Activated naive CD8-positive, alpha-beta T cell treated with anti-CD3 and anti-CD28 coated beads for 36 hours (primary cell): ENCODE data around the gene PTTG1. TPM values are rescaled to one million over a fixed set of nuclear protein-coding genes. Genes with fewer than 3 reads are reported as not detected.

ENCODE experiments used
- DNase-seq: peaks from one replicate; pipeline ENCODE4 v3.0.0; 2021
- H3K27ac Mint-ChIP-seq: one replicate; pipeline ENCODE4 v1.8.0; 2022; ENCODE audit warnings: mild to moderate bottlenecking, moderate library complexity, mixed read lengths
- H3K27me3 Mint-ChIP-seq: one replicate; pipeline ENCODE4 v1.8.0; 2022; ENCODE audit warnings: mild to moderate bottlenecking, mixed read lengths
- H3K36me3 Mint-ChIP-seq: one replicate; pipeline ENCODE4 v1.8.0; 2021; ENCODE audit warnings: mild to moderate bottlenecking, mixed read lengths
- H3K4me1 Mint-ChIP-seq: one replicate; pipeline ENCODE4 v1.8.0; 2021; ENCODE audit warnings: mixed read lengths
- H3K4me3 Mint-ChIP-seq: one replicate; pipeline ENCODE4 v1.8.0; 2022; ENCODE audit warnings: mild to moderate bottlenecking, moderate library complexity, mixed read lengths
- H3K9me3 Mint-ChIP-seq: one replicate; pipeline ENCODE4 v1.8.0; 2022; ENCODE audit warnings: mixed read lengths
- total RNA-seq, 2 experiments: library from RNA; stranded (reverse); gene quantifications; one replicate each; pipeline ENCODE4 v1.2.3, GENCODE V29; 2021

The PTTG1 gene
- total RNA-seq, result 100 to 1,000 TPM; 102 to 105 TPM

GRCh38 chr5:160421625-160422258 lies at the start of gene PTTG1:
Gene PTTG1, plus strand, starts transcription at chr5:160421855. Its CDS starts 458 bp downstream, at chr5:160422313.
- DNase-seq, result peak; percentile 93
- peaks cover 26% of the 10 kb centered on the region for H3K36me3 Mint-ChIP-seq
- peak within 1 kb of the TSS; percentile 97 for H3K4me3 Mint-ChIP-seq
- peaks cover 61% of the 10 kb centered on the region for H3K4me1 Mint-ChIP-seq
- H3K27me3 Mint-ChIP-seq, result no peaks in the 10 kb centered on the region
- no peaks in the 10 kb centered on the region for H3K9me3 Mint-ChIP-seq
- H3K27ac Mint-ChIP-seq, result peak within 1 kb of the TSS; percentile 90

GRCh38 chr5:160375166-160375565 lies 46.5 kb upstream of the PTTG1 start:
- DNase-seq, result no peak
- Mint-ChIP-seq H3K9me3 (no peaks in the 10 kb centered on the region), H3K27ac (no peak overlapping the region), H3K4me1 (peaks cover 2% of the 10 kb centered on the region), H3K36me3 (no peaks in the 10 kb centered on the region), H3K4me3 (no peak overlapping the region), H3K27me3 (peaks cover 54% of the 10 kb centered on the region)

- Mint-ChIP-seq H3K4me3 (no peak overlapping the region), H3K27ac (no peak overlapping the region), H3K9me3 (no peaks in the 10 kb centered on the region), H3K27me3 (peaks cover 51% of the 10 kb centered on the region), H3K36me3 (no peaks in the 10 kb centered on the region), H3K4me1 (peaks cover under 1% of the 10 kb centered on the region)
- no peak for DNase-seq
Measured at GRCh38 chr5:160375701-160376100, 46.0 kb upstream of the PTTG1 start.

- Mint-ChIP-seq H3K36me3 (no peaks in the 10 kb centered on the region), H3K27me3 (peaks cover 44% of the 10 kb centered on the region), H3K9me3 (no peaks in the 10 kb centered on the region)
Measured at GRCh38 chr5:160376416-160376815, 45.2 kb upstream of the PTTG1 start.

GRCh38 chr5:160377651-160378050 lies 44.0 kb upstream of the PTTG1 start:
- no peak for DNase-seq
- Mint-ChIP-seq H3K4me1 (no peaks in the 10 kb centered on the region), H3K36me3 (no peaks in the 10 kb centered on the region), H3K4me3 (no peak overlapping the region), H3K27me3 (peaks cover 33% of the 10 kb centered on the region), H3K27ac (no peak overlapping the region), H3K9me3 (no peaks in the 10 kb centered on the region)

More at GRCh38 chr5:160376416-160376815, 45.2 kb upstream of the PTTG1 start:
- Mint-ChIP-seq H3K4me1 (no peaks in the 10 kb centered on the region), H3K27ac (no peak overlapping the region), H3K4me3 (no peak overlapping the region)
- no peak for DNase-seq

GRCh38 chr5:160378330-160378729 lies 43.3 kb upstream of the PTTG1 start:
- DNase-seq, result no peak
- peaks cover 27% of the 10 kb centered on the region for H3K27me3 Mint-ChIP-seq
- no peak overlapping the region for H3K27ac Mint-ChIP-seq
- no peaks in the 10 kb centered on the region for H3K36me3 Mint-ChIP-seq
- peaks cover 2% of the 10 kb centered on the region for H3K9me3 Mint-ChIP-seq
- no peaks in the 10 kb centered on the region for H3K4me1 Mint-ChIP-seq
- H3K4me3 Mint-ChIP-seq, result no peak overlapping the region

- DNase-seq, result no peak
- Mint-ChIP-seq H3K4me1 (no peaks in the 10 kb centered on the region), H3K9me3 (peaks cover 2% of the 10 kb centered on the region), H3K4me3 (no peak overlapping the region), H3K36me3 (no peaks in the 10 kb centered on the region), H3K27ac (no peak overlapping the region), H3K27me3 (peaks cover 18% of the 10 kb centered on the region)
Measured at GRCh38 chr5:160379511-160379910, 42.1 kb upstream of the PTTG1 start.

GRCh38 chr5:160380041-160380440 lies 41.6 kb upstream of the PTTG1 start:
- Mint-ChIP-seq H3K4me1 (no peaks in the 10 kb centered on the region), H3K36me3 (no peaks in the 10 kb centered on the region), H3K27ac (no peak overlapping the region), H3K9me3 (peaks cover 2% of the 10 kb centered on the region), H3K27me3 (peaks cover 14% of the 10 kb centered on the region), H3K4me3 (no peak overlapping the region)
- DNase-seq, result no peak

- H3K9me3 Mint-ChIP-seq, result peaks cover 7% of the 10 kb centered on the region
- no peak overlapping the region for H3K4me3 Mint-ChIP-seq
- no peak overlapping the region for H3K27ac Mint-ChIP-seq
- H3K27me3 Mint-ChIP-seq, result peaks cover 7% of the 10 kb centered on the region
- no peak for DNase-seq
- H3K36me3 Mint-ChIP-seq, result no peaks in the 10 kb centered on the region
- no peaks in the 10 kb centered on the region for H3K4me1 Mint-ChIP-seq
Measured at GRCh38 chr5:160382346-160382745, 39.3 kb upstream of the PTTG1 start.

GRCh38 chr5:160384681-160385080 lies 37.0 kb upstream of the PTTG1 start:
- H3K4me3 Mint-ChIP-seq, result no peak overlapping the region
- H3K4me1 Mint-ChIP-seq, result no peaks in the 10 kb centered on the region
- no peak overlapping the region for H3K27ac Mint-ChIP-seq
- DNase-seq, result no peak
- no peaks in the 10 kb centered on the region for H3K27me3 Mint-ChIP-seq
- peaks cover 6% of the 10 kb centered on the region for H3K36me3 Mint-ChIP-seq
- peaks cover 17% of the 10 kb centered on the region for H3K9me3 Mint-ChIP-seq

- H3K4me3 Mint-ChIP-seq, result no peak overlapping the region
- no peak for DNase-seq
- H3K9me3 Mint-ChIP-seq, result peaks cover 17% of the 10 kb centered on the region
- H3K36me3 Mint-ChIP-seq, result peaks cover 6% of the 10 kb centered on the region
- no peak overlapping the region for H3K27ac Mint-ChIP-seq
- no peaks in the 10 kb centered on the region for H3K27me3 Mint-ChIP-seq
- no peaks in the 10 kb centered on the region for H3K4me1 Mint-ChIP-seq
Measured at GRCh38 chr5:160385496-160385895, 36.2 kb upstream of the PTTG1 start.

- H3K4me1 Mint-ChIP-seq, result no peaks in the 10 kb centered on the region
- peaks cover 6% of the 10 kb centered on the region for H3K36me3 Mint-ChIP-seq
- no peaks in the 10 kb centered on the region for H3K27me3 Mint-ChIP-seq
- H3K9me3 Mint-ChIP-seq, result peaks cover 17% of the 10 kb centered on the region
- no peak for DNase-seq
- no peak overlapping the region for H3K4me3 Mint-ChIP-seq
- no peak overlapping the region for H3K27ac Mint-ChIP-seq
Measured at GRCh38 chr5:160387445-160387844, 34.2 kb upstream of the PTTG1 start.

GRCh38 chr5:160390787-160391696 lies 30.6 kb upstream of the PTTG1 start:
- Mint-ChIP-seq H3K9me3 (peaks cover 16% of the 10 kb centered on the region), H3K4me3 (no peak overlapping the region), H3K36me3 (peaks cover 6% of the 10 kb centered on the region), H3K27ac (no peak overlapping the region), H3K4me1 (no peaks in the 10 kb centered on the region), H3K27me3 (no peaks in the 10 kb centered on the region)
- DNase-seq, result no peak

- DNase-seq, result no peak
- H3K27ac Mint-ChIP-seq, result no peak overlapping the region
- H3K27me3 Mint-ChIP-seq, result no peaks in the 10 kb centered on the region
- no peaks in the 10 kb centered on the region for H3K36me3 Mint-ChIP-seq
- H3K9me3 Mint-ChIP-seq, result no peaks in the 10 kb centered on the region
- peaks cover 9% of the 10 kb centered on the region for H3K4me1 Mint-ChIP-seq
- H3K4me3 Mint-ChIP-seq, result no peak overlapping the region
Measured at GRCh38 chr5:160395111-160395510, 26.5 kb upstream of the PTTG1 start.

GRCh38 chr5:160397492-160397891 lies 24.2 kb upstream of the PTTG1 start:
- H3K36me3 Mint-ChIP-seq, result peaks cover 2% of the 10 kb centered on the region
- H3K4me1 Mint-ChIP-seq, result peaks cover 10% of the 10 kb centered on the region
- H3K27ac Mint-ChIP-seq, result no peak overlapping the region
- no peak for DNase-seq
- H3K27me3 Mint-ChIP-seq, result no peaks in the 10 kb centered on the region
- no peak overlapping the region for H3K4me3 Mint-ChIP-seq
- no peaks in the 10 kb centered on the region for H3K9me3 Mint-ChIP-seq
